OCI-LY3 (cell line): ENCODE measurements around the gene DDX41.

ENCODE experiments used
- H2AFZ ChIP-seq: fragments of 200-600, 300-600 bp; shearing (Covaris generic); 2 replicates; pipeline ENCODE4 v1.6.0; 2014; ENCODE audit warnings: antibody characterized with exemption, low read depth, low read length
- H3K27ac ChIP-seq: fragments of 200-600, 300-600 bp; sonication (generic); 2 replicates; pipeline ENCODE4 v1.5.1; 2014; ENCODE audit warnings: mild to moderate bottlenecking, low read length, moderate library complexity, mixed read lengths
- H3K27me3 ChIP-seq: fragments of 200-600, 300-600 bp; sonication (generic); 2 replicates; pipeline ENCODE4 v1.6.1; 2014; ENCODE audit warnings: low read depth, low read length, mixed read lengths
- H3K36me3 ChIP-seq: fragments of 200-600, 300-600 bp; sonication (generic); replicated peaks from 2 replicates; pipeline ENCODE3; 2014; ENCODE audit warnings: low read depth, low read length, mixed read lengths
- H3K4me1 ChIP-seq: fragments of 300-600, 200-600 bp; sonication (generic); 2 replicates; pipeline ENCODE4 v1.6.1; 2014; ENCODE audit warnings: low read length, mixed read lengths
- H3K4me2 ChIP-seq: fragments of 200-600, 300-600 bp; sonication (generic); 2 replicates; pipeline ENCODE4 v1.6.1; 2014; ENCODE audit warnings: low read length, mixed read lengths
- H3K4me3 ChIP-seq: fragments of 300-600, 200-600 bp; sonication (generic); 2 replicates; pipeline ENCODE4 v1.5.1; 2014; ENCODE audit warnings: antibody characterized with exemption, mild to moderate bottlenecking, low read length, moderate library complexity
- H3K79me2 ChIP-seq: fragments of 300-600, 200-600 bp; shearing (Covaris generic); 2 replicates; pipeline ENCODE4 v1.6.1; 2014; ENCODE audit warnings: mild to moderate bottlenecking, low read length, mixed read lengths
- H3K9ac ChIP-seq: fragments of 300-600, 200-600 bp; shearing (Covaris generic); 2 replicates; pipeline ENCODE4 v1.6.0; 2014; ENCODE audit warnings: mild to moderate bottlenecking, low read length, moderate library complexity
- H3K9me3 ChIP-seq: fragments of 200-600, 300-600 bp; shearing (Covaris generic); 2 replicates; pipeline ENCODE4 v1.6.1; 2014; ENCODE audit warnings: low read length, mixed read lengths; ENCODE audit not compliant: insufficient read depth
- H4K20me1 ChIP-seq: fragments of 200-600, 300-600 bp; sonication (generic); 2 replicates; pipeline ENCODE4 v1.6.1; 2016; ENCODE audit warnings: low read length, mixed read lengths; ENCODE audit not compliant: insufficient read depth
- CTCF ChIP-seq: fragments of 200-600, 300-600 bp; sonication (generic); IDR thresholded peaks from 2 replicates; pipeline ENCODE4 v1.5.1; 2014; ENCODE audit warnings: antibody characterized with exemption, low read length, low read depth
- EZH2phosphoT487 ChIP-seq: fragments of 200-600 bp; shearing (Covaris generic); IDR thresholded peaks from 2 replicates; pipeline ENCODE4 v1.6.1; 2018; ENCODE audit warnings: antibody characterized with exemption, mixed run types, low read depth

Gene DDX41

GRCh38 chr5:177496070-177496726, 20.6 kb downstream of the DDX41 start:
- Histone ChIP-seq H3K4me3 (peak overlapping the region; percentile 82), H3K9ac (peak overlapping the region; percentile 45; the same call in 1 of the 2 replicates), H4K20me1 (peaks cover 1% of the 10 kb centered on the region; the same call in 1 of the 2 replicates), H3K9me3 (no peaks in the 10 kb centered on the region), H3K79me2 (no peaks in the 10 kb centered on the region), H3K27me3 (peaks cover 28% of the 10 kb centered on the region), H3K27ac (no peak overlapping the region), H3K4me2 (peak overlapping the region; percentile 82), H3K4me1 (peaks cover 47% of the 10 kb centered on the region), H3K36me3 (no peaks in the 10 kb centered on the region), H2AFZ (no peak overlapping the region)
- no peak for TF ChIP-seq CTCF
- no peak for TF ChIP-seq EZH2phosphoT487

DNA sequence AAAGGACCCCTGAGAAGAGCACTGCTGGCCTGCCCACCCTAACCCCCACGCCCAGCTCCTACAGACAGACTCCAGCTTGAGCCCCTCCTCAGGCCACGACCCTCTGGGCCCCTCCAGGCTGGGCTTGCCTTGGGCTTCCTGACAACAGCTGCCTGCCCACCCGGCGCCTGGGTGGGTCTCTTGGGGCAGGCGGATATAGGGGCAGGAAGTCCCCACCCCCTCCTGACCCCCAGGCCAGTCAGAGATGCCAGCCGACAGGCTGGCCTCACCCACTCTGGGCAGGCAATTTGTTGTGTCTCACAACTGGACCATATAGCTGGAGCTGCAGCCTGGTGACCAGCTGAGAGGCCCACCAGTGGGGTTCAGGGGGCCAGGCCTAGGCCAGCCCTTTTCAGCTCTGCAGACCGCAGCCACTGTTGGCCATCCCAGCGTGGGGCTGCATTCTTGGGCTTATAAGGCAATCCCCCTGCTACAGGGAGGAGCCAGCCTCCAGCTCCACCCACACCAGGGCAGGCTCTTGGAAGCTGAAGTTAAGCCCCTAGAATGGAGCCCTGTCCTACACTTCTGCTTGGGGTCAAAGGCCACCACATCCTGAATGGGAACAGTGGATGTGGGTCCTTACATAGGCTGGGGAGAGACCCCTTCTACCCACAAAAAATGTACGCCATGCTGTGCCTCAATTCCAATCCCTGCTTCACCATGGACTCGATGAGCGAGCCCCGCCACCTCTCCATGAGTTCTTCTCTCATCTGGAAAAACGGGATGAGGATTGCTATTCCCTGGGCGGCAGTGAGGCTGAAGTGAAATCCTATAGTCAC, 21.3 kb downstream of the DDX41 start:
- no peak overlapping the region for H2AFZ ChIP-seq
- H3K4me2 ChIP-seq: peak overlapping the region; percentile 82
- no peaks in the 10 kb centered on the region for H3K36me3 ChIP-seq
- no peak overlapping the region; the same call in 1 of the 2 replicates for H3K9ac ChIP-seq
- H3K4me3 ChIP-seq: no peak overlapping the region
- no peak overlapping the region for H3K27ac ChIP-seq
- H3K27me3 ChIP-seq: peaks cover 28% of the 10 kb centered on the region
- no peaks in the 10 kb centered on the region for H3K79me2 ChIP-seq
- no peaks in the 10 kb centered on the region for H3K9me3 ChIP-seq
- no peaks in the 10 kb centered on the region for H4K20me1 ChIP-seq
- peaks cover 40% of the 10 kb centered on the region for H3K4me1 ChIP-seq
- TF ChIP-seq CTCF: no peak
- no peak for TF ChIP-seq EZH2phosphoT487

DNA sequence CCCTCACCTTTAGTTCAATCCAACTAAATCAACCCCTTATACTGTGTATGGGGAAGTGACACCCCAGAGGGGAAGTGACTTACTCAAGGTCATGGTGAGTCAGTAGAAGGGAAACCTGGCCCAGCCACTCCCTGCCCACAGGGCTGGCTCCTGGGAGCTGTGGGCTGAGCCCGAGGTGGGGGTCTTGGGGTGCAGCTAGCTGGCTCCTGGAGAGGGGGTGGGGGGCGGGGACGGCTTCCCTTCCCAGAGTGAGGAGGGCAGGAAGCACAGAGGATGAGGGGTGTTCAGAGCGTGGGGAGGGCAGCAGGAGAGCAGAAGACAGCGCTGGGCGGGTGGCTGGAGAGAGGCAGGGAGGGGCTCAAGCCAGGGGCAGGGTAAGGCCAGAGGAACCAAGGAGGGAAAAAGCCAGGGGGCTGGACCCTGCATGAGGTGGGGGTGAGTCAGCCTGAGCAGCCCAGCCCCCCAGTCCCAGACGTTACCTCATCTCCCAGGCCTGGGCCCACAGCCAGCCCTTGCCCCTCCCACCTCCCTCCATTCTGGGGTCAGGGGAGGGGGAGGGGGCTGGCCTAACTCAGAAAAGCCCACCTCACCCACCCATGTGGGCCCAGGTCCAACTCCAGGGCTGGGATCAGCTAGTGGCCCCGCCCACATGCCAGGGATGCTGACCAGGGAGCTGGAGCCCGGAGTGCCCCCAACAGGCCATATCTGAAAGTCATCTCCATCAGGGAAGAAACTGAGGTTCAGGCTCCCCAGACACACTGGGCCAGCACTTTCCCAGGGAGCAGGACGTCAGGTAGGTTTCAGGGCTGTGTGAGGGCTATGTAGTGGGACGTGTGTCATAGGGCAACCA, 22.2 kb downstream of the DDX41 start:
- Histone ChIP-seq H2AFZ (no peak overlapping the region), H3K9ac (peak overlapping the region; percentile 36; the same call in 1 of the 2 replicates), H3K36me3 (no peaks in the 10 kb centered on the region), H3K4me2 (peak overlapping the region; percentile 70), H3K9me3 (no peaks in the 10 kb centered on the region), H3K4me3 (peak overlapping the region; percentile 50), H4K20me1 (no peaks in the 10 kb centered on the region; the same call in 1 of the 2 replicates), H3K4me1 (peaks cover 43% of the 10 kb centered on the region), H3K27ac (peak overlapping the region; percentile 63), H3K79me2 (no peaks in the 10 kb centered on the region), H3K27me3 (peaks cover 23% of the 10 kb centered on the region)
- TF ChIP-seq CTCF (peak; percentile 29; the same call in 1 of the 2 replicates), EZH2phosphoT487 (no peak)
